ENCODE measurements around the gene PTGFRN. TPM values are rescaled to one million over a fixed set of nuclear protein-coding genes. Genes with fewer than 3 reads are reported as not detected.
A peak's percentile ranks its signal among the peaks of the same experiment; 100 is the strongest.

Gene PTGFRN
- total RNA-seq, 2 experiments from 2014 or later, result not detected

- no peak overlapping the region for H3K4me2 ChIP-seq (ENCODE audit: low read length)
- H3K79me2 ChIP-seq (ENCODE audit: insufficient read depth, low read depth, low read length), result no peaks in the 10 kb centered on the region
- H3K4me3 ChIP-seq (ENCODE audit: low read depth, low read length, poor library complexity, severe bottlenecking), result no peak overlapping the region
- no peak overlapping the region for H3K27ac ChIP-seq (ENCODE audit: low read depth, low read length, poor library complexity, severe bottlenecking)
- H3K9me2 ChIP-seq (ENCODE audit: insufficient read depth, low read length), result no peaks in the 10 kb centered on the region
- BruUV-seq (replicated peaks), result no TSS peak
- no peaks in the 10 kb centered on the region for H3K36me3 ChIP-seq (ENCODE audit: insufficient read depth, low read length)
- no peaks in the 10 kb centered on the region for H4K20me1 ChIP-seq (ENCODE audit: insufficient read depth, low read length)
- TF ChIP-seq EZH2phosphoT487 (IDR thresholded peaks at IDR 0.05; ENCODE audit: borderline replicate concordance, low read depth, low read length), result no peak
- TF ChIP-seq, protein P1, sequence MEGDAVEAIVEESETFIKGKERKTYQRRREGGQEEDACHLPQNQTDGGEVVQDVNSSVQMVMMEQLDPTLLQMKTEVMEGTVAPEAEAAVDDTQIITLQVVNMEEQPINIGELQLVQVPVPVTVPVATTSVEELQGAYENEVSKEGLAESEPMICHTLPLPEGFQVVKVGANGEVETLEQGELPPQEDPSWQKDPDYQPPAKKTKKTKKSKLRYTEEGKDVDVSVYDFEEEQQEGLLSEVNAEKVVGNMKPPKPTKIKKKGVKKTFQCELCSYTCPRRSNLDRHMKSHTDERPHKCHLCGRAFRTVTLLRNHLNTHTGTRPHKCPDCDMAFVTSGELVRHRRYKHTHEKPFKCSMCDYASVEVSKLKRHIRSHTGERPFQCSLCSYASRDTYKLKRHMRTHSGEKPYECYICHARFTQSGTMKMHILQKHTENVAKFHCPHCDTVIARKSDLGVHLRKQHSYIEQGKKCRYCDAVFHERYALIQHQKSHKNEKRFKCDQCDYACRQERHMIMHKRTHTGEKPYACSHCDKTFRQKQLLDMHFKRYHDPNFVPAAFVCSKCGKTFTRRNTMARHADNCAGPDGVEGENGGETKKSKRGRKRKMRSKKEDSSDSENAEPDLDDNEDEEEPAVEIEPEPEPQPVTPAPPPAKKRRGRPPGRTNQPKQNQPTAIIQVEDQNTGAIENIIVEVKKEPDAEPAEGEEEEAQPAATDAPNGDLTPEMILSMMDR (conservative IDR thresholded peaks at IDR 0.05; ENCODE audit: low read length), result peak; percentile 35; the same call in 1 of the 2 replicates
- peak; percentile 4 for DNase-seq (ENCODE audit: low spot score)
- ChIA-PET CTCF (ENCODE audit: unreplicated experiment) (no interaction called here), POLR2A (interaction anchor here (0.5 to 0.6 kb wide), 2 partner anchors 81 to 545 kb away, joined by 3 read pairs; no protein-coding TSS in a partner anchor)
- intact Hi-C loops (cut with micrococcal nuclease; ENCODE audit: unreplicated experiment), result no loop called here
- no peaks in the 10 kb centered on the region for H3K9me3 ChIP-seq (ENCODE audit: low read length)
- no peaks in the 10 kb centered on the region for H3K4me1 ChIP-seq (ENCODE audit: insufficient read depth, low read length, poor library complexity, severe bottlenecking)
- H2AFZ ChIP-seq (ENCODE audit: low read length), result no peak overlapping the region
Observed at GRCh38 chr1:116881879-116882520, 27.7 kb upstream of the PTGFRN start.

GRCh38 chr1:116882866-116883265 lies 26.9 kb upstream of the PTGFRN start:
- ChIA-PET CTCF (ENCODE audit: unreplicated experiment) (no interaction called here), POLR2A (no interaction called here)
- no TSS peak for BruUV-seq (replicated peaks)
- no peaks in the 10 kb centered on the region for H3K4me1 ChIP-seq (ENCODE audit: insufficient read depth, low read length, poor library complexity, severe bottlenecking)
- H3K36me3 ChIP-seq (ENCODE audit: insufficient read depth, low read length), result no peaks in the 10 kb centered on the region
- no peak overlapping the region for H3K4me3 ChIP-seq (ENCODE audit: low read depth, low read length, poor library complexity, severe bottlenecking)
- H2AFZ ChIP-seq (ENCODE audit: low read length), result no peak overlapping the region
- H3K9me3 ChIP-seq (ENCODE audit: low read length), result no peaks in the 10 kb centered on the region
- no peak for DNase-seq (ENCODE audit: low spot score)
- H3K27ac ChIP-seq (ENCODE audit: low read depth, low read length, poor library complexity, severe bottlenecking), result no peak overlapping the region
- H3K9me2 ChIP-seq (ENCODE audit: insufficient read depth, low read length), result no peaks in the 10 kb centered on the region
- no peak overlapping the region for H3K4me2 ChIP-seq (ENCODE audit: low read length)
- intact Hi-C loops (cut with micrococcal nuclease; ENCODE audit: unreplicated experiment), result no loop called here
- no peaks in the 10 kb centered on the region for H4K20me1 ChIP-seq (ENCODE audit: insufficient read depth, low read length)
- TF ChIP-seq, protein P1 (conservative IDR thresholded peaks at IDR 0.05; ENCODE audit: low read length), result no peak
- TF ChIP-seq EZH2phosphoT487 (IDR thresholded peaks at IDR 0.05; ENCODE audit: borderline replicate concordance, low read depth, low read length), result no peak
- H3K79me2 ChIP-seq (ENCODE audit: insufficient read depth, low read depth, low read length), result no peaks in the 10 kb centered on the region

GRCh38 chr1:116886291-116886878 lies 23.3 kb upstream of the PTGFRN start:
- H3K9me2 ChIP-seq (ENCODE audit: insufficient read depth, low read length), result no peaks in the 10 kb centered on the region
- CTCF ChIA-PET (ENCODE audit: unreplicated experiment), result no interaction called here
- H3K4me3 ChIP-seq (ENCODE audit: low read depth, low read length, poor library complexity, severe bottlenecking), result no peak overlapping the region
- BruUV-seq (replicated peaks), result no TSS peak
- no peak overlapping the region for H3K27ac ChIP-seq (ENCODE audit: low read depth, low read length, poor library complexity, severe bottlenecking)
- H2AFZ ChIP-seq (ENCODE audit: low read length), result no peak overlapping the region
- no peaks in the 10 kb centered on the region for H3K36me3 ChIP-seq (ENCODE audit: insufficient read depth, low read length)
- intact Hi-C loops (cut with micrococcal nuclease; ENCODE audit: unreplicated experiment), result no loop called here
- H4K20me1 ChIP-seq (ENCODE audit: insufficient read depth, low read length), result no peaks in the 10 kb centered on the region
- TF ChIP-seq EZH2phosphoT487 (IDR thresholded peaks at IDR 0.05; ENCODE audit: borderline replicate concordance, low read depth, low read length), result no peak
- TF ChIP-seq, protein P1 (conservative IDR thresholded peaks at IDR 0.05; ENCODE audit: low read length), result no peak
- POLR2A ChIA-PET, result interaction anchor here (1.0 kb wide), 1 partner anchor 10 kb away, joined by 3 read pairs; no protein-coding TSS in a partner anchor
- H3K4me2 ChIP-seq (ENCODE audit: low read length), result no peak overlapping the region
- DNase-seq (ENCODE audit: low spot score), result no peak
- no peaks in the 10 kb centered on the region for H3K4me1 ChIP-seq (ENCODE audit: insufficient read depth, low read length, poor library complexity, severe bottlenecking)
- H3K79me2 ChIP-seq (ENCODE audit: insufficient read depth, low read depth, low read length), result no peaks in the 10 kb centered on the region
- no peaks in the 10 kb centered on the region for H3K9me3 ChIP-seq (ENCODE audit: low read length)
